Activated CD4-positive, CD25-positive, alpha-beta regulatory T cell (primary cell): Measurements from ENCODE around the gene WDR77.

Experiments used
- DNase-seq, 4 experiments: peaks; one replicate each; lab custom pipeline; 2025; lab: John Stamatoyannopoulos, UW

WDR77 gene

GRCh38 chr1:111448918-111449702, at the start of gene WDR77, which contains the start of gene ATP5PB:
WDR77 (minus strand) TSS chr1:111449256; CDS start chr1:111449169, 87 bp downstream.
ATP5PB (plus strand) TSS chr1:111449464; CDS start chr1:111449542, 78 bp downstream.
- peak; percentile 59 to 74 (median 73) for DNase-seq

DNA sequence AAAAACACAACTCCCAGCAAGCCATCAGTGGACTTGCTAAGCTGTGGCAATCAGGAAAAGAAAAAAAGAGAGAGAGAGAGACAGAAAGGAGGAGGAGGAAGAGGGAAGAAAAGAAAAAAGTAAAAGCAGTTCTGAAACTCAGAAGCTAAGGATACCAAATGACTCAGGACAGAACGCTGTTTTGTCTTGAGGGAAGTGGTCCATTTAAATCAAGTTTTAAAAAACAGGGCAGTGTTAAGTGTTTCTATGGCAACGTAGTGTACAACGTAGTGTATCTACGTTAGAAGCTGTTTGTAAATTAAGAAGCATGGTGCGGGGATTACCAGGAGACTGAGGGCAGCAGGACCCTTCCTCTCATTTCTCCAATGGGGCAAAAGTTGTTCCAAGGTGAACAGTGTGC, 48.5 kb upstream of the WDR77 start:
- DNase-seq, result no peak

- DNase-seq, result no peak
Measured at GRCh38 chr1:111496398-111496797, 47.3 kb upstream of the WDR77 start.

DNA sequence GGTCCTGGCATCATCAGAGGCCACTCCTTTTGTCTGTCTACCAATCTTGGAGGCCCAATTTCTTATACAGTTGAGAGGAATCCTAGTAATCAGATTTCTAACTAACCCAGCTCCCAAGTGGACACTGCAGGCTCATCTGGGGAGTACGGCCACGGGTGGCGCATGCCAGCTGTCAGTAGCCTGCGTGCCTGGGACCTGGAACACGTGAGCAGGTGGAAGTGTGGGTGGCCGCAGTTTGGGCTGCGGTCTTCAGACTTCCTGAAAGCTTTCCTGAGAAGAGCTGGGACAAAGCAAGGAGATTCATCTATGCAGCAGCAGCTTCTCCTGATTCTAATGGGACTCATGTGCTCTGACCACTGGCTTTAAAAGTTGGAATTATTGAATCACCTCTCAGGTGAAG, 42.0 kb upstream of the WDR77 start:
- DNase-seq, result no peak

- DNase-seq, result no peak
Measured at GRCh38 chr1:111490220-111490619, 41.2 kb upstream of the WDR77 start.

- DNase-seq, result no peak
Measured at GRCh38 chr1:111489604-111490003, 40.5 kb upstream of the WDR77 start.

- no peak for DNase-seq
Measured at GRCh38 chr1:111488669-111489068, 39.6 kb upstream of the WDR77 start.

DNA sequence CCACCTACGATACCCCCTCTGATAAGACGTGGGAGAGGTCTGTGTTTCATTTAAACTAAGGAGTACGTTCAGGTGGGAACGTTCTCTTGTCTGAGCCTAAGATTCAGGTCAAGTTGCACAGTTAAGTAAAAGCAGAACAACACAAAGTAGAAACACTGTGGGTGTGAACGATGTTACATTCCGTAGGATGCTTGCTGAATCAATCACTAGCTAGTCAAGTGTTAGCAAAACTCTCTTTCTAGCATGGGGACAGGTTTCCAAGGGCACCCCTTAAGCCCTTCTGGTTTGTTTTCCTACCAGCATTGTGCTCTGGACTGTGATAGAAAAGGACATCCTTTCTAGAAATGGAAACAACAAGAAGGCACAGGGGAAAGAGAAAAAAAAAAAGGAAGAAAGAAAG, 38.1 kb upstream of the WDR77 start:
- DNase-seq, result no peak

DNA sequence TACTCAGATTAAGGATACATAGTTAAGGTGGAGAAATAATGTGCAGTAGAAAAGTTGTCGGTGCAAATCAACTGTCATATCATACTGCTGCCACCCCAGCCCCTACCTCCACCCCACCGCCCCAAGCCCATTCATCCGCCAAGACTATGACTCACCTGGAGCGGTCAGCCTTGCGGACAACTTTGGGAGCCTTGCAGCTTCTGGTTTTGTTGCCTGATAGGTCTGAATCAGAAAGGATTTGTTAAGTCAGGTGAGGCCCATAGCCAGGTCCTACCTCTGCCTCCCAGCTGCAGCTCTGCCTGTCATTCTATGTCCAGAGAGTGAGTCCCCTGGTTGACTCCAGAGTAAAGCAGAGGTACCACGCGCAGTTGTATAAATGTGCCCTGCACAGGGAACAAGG, 37.4 kb upstream of the WDR77 start:
- DNase-seq, result no peak

- DNase-seq, result no peak
Measured at GRCh38 chr1:111484391-111485026, 35.5 kb upstream of the WDR77 start.

DNA sequence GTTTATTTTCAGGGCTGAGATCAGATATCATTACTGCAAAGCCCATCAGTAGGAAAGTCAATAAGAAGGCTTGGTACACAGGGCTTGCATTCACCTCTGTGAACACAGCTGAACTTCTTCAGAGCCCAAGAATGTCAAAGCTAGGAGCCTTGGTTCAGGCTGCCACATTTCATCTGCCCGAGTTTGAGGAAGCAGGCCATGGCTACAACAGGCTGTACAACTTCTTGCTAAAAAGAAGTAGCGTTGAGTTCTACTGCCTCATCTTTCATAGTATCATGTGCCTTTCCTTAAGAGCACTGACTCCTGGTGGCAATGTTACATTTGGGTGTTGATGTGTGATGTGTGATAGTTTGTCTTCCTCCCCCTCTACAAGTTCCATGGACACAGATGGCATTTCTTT, 34.8 kb upstream of the WDR77 start:
- no peak for DNase-seq

GRCh38 chr1:111483166-111483565, 34.1 kb upstream of the WDR77 start:
- DNase-seq, result no peak

GRCh38 chr1:111481387-111482221, 32.5 kb upstream of the WDR77 start:
- DNase-seq, result peak in 2 of 4 experiments; percentile 35 to 38

DNA sequence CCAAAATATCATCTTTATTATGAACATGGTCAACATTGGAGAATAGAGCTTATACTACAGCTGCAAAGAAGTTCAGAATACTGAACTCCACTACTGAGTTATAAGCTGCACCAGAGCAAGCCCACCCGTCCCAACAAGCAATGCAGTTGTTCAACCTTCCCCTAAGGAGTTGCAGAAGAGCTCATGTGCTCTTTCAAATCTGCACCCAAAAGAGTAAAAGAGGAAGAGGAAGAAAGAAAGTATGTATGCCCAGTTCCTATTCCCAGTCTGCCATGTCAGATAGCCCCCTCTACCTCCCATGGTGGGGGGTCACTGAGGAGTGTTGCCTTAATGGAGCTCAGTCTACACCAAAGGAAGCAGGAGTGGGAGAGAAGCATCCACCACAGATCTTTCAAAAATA, 31.6 kb upstream of the WDR77 start:
- no peak for DNase-seq

GRCh38 chr1:111476761-111477309, 27.8 kb upstream of the WDR77 start:
- DNase-seq, result no peak

GRCh38 chr1:111476214-111476613, 27.2 kb upstream of the WDR77 start:
- DNase-seq, result no peak

DNA sequence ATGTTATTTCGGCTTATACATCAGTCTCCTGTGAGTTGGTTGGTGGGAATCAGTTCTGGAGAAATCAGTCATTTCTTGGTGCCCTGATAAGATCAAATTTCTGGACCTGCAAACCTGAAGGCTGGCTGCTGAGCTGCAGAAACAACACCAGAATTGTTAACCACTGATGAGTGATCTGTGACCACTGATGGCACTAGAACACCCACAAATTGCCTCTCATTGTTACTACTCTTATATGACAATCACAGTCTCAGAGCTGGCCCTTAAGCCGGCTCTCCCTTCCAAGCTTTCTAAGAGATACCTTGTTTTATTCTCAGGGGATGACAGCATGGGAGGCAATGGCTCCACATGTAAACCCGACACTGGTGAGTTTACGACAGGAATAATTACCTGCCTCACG, 26.6 kb upstream of the WDR77 start:
- no peak for DNase-seq

DNA sequence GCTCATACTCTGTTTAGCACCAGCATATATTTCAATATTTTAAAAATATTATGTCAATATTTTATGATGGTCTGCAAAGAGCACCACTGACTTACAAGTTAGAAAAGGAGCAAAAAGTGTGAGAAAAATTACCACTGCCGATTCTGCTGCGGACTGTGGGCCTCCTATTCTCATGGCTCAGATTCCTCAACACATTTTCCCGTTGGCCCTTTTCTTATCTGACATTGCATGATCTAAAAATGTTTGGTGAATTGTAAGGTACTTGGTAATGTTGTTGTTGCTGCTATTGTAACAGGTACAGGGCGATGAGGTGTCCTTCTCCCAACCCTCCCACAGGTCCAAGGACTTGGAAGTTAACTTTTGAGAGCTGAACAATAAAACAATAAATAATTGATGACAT, 25.5 kb upstream of the WDR77 start:
- no peak for DNase-seq

- DNase-seq, result no peak
Measured at GRCh38 chr1:111474106-111474505, 25.1 kb upstream of the WDR77 start.

GRCh38 chr1:111471538-111471937, 22.5 kb upstream of the WDR77 start:
- no peak for DNase-seq

GRCh38 chr1:111471012-111471411, 22.0 kb upstream of the WDR77 start:
- DNase-seq, result peak in 2 of 4 experiments; percentile 47 to 50

GRCh38 chr1:111470596-111470995, 21.5 kb upstream of the WDR77 start:
- no peak for DNase-seq
